SK-N-SH (cell line): Measurements from ENCODE around the gene SLC2A9. TPM values are rescaled to one million over a fixed set of nuclear protein-coding genes. Genes with fewer than 3 reads are reported as not detected.

Source experiments
- CTCF ChIA-PET: fragments of 300-600, 350-600 bp; formaldehyde crosslinking; extraction: SDS; loops from one replicate; lab custom pipeline; 2021; lab: Yijun Ruan, JAX
- POLR2A ChIA-PET: fragments of 350-600 bp; sonication (Branson Sonifier 250); formaldehyde crosslinking; extraction: SDS; loops from one replicate; lab custom pipeline; 2020; ENCODE audit warnings: antibody characterized with exemption, inconsistent platforms; lab: Yijun Ruan, JAX
- DNase-seq: peaks from one replicate; pipeline ENCODE4 v3.0.0; 2012
- H2AFZ ChIP-seq: fragments of 200-600 bp; sonication (generic); 2 replicates; pipeline ENCODE4 v1.8.1; 2016; ENCODE audit warnings: antibody characterized with exemption, mild to moderate bottlenecking, low read depth
- H3F3A ChIP-seq: fragments of 200-600 bp; sonication (generic); replicated peaks from 2 replicates; pipeline ENCODE3; 2016; ENCODE audit warnings: antibody characterized with exemption, mild to moderate bottlenecking; ENCODE audit not compliant: insufficient read depth
- H3K27ac ChIP-seq, 2 experiments: fragments of 200-500 bp in 1 of 2; fragments of 200-600 bp in 1 of 2; sonication (Bioruptor generic) in 1 of 2; sonication (generic), shearing (Covaris generic) in 1 of 2; 2 replicates each; pipeline versions ENCODE4 v1.5.1 to v1.6.1; 2014 to 2016; ENCODE audit warnings: low read depth in 2 of 2, inconsistent platforms in 1 of 2, low read length in 1 of 2, mild to moderate bottlenecking in 1 of 2, mixed read lengths in 1 of 2
- H3K27me3 ChIP-seq: fragments of 200-600 bp; sonication (generic), shearing (Covaris generic); 2 replicates; pipeline ENCODE4 v1.6.1; 2016; ENCODE audit warnings: mixed run types; ENCODE audit not compliant: insufficient read depth
- H3K36me3 ChIP-seq, 2 experiments: fragments of 200-500 bp in 1 of 2; fragments of 200-600 bp in 1 of 2; sonication (Bioruptor generic) in 1 of 2; sonication (generic) in 1 of 2; replicated peaks in 1 of 2; 2 replicates each; pipeline versions ENCODE3 to v1.5.1; 2014 to 2016; ENCODE audit warnings: low read length in 1 of 2, mild to moderate bottlenecking in 1 of 2; ENCODE audit not compliant: insufficient read depth in 2 of 2, control insufficient read depth in 1 of 2
- H3K4me1 ChIP-seq, 2 experiments: fragments of 200-500 bp in 1 of 2; fragments of 200-600 bp in 1 of 2; sonication (Bioruptor generic) in 1 of 2; sonication (generic), shearing (Covaris generic) in 1 of 2; 2 replicates each; pipeline versions ENCODE4 v1.5.1 to v1.6.1; 2014 to 2016; ENCODE audit warnings: low read depth in 1 of 2, low read length in 1 of 2, mixed run types in 1 of 2; ENCODE audit not compliant: insufficient read depth in 2 of 2, control insufficient read depth in 1 of 2
- H3K4me2 ChIP-seq: fragments of 200-600 bp; sonication (generic), shearing (Covaris generic); 2 replicates; pipeline ENCODE4 v1.6.1; 2017; ENCODE audit warnings: mixed run types
- H3K4me3 ChIP-seq, 2 experiments: fragments of 200-500 bp in 1 of 2; fragments of 200-600 bp in 1 of 2; sonication (Bioruptor generic) in 1 of 2; sonication (generic), shearing (Covaris generic) in 1 of 2; 2 replicates each; pipeline versions ENCODE4 v1.5.1 to v1.8.1; 2014 to 2016; ENCODE audit warnings: low read depth in 2 of 2, inconsistent platforms in 1 of 2, low read length in 1 of 2, mild to moderate bottlenecking in 1 of 2, mixed read lengths in 1 of 2, moderate library complexity in 1 of 2
- H3K79me2 ChIP-seq: fragments of 200-600 bp; sonication (generic); 2 replicates; pipeline ENCODE4 v1.8.1; 2017; ENCODE audit warnings: mild to moderate bottlenecking; ENCODE audit not compliant: insufficient read depth
- H3K9ac ChIP-seq: fragments of 200-600 bp; sonication (generic); 2 replicates; pipeline ENCODE4 v1.6.1; 2017; ENCODE audit warnings: mixed run types
- H3K9me2 ChIP-seq: fragments of 200-600 bp; sonication (generic); 2 replicates; pipeline ENCODE4 v1.6.1; 2017; ENCODE audit warnings: mixed run types
- H3K9me3 ChIP-seq: fragments of 200-600 bp; sonication (generic); 2 replicates; pipeline ENCODE4 v1.6.1; 2017; ENCODE audit warnings: mixed run types, mild to moderate bottlenecking, moderate library complexity
- H4K20me1 ChIP-seq: fragments of 200-600 bp; sonication (generic); 2 replicates; pipeline ENCODE4 v1.6.1; 2017; ENCODE audit warnings: mild to moderate bottlenecking, mixed run types; ENCODE audit not compliant: insufficient read depth
- CHD2 ChIP-seq: fragments of 150-350 bp; IDR thresholded peaks from 2 replicates; pipeline ENCODE4 v1.6.1; 2018; ENCODE audit warnings: low read length; ENCODE audit not compliant: partially characterized antibody
- ELF1 ChIP-seq: IDR thresholded peaks from 2 replicates; pipeline ENCODE4 v1.4.0; 2012
- GABPA ChIP-seq: IDR thresholded peaks from 2 replicates; pipeline ENCODE4 v1.4.0; 2012; ENCODE audit warnings: low read depth, mild to moderate bottlenecking
- GATA2 ChIP-seq: sonication (generic); formaldehyde crosslinking; IDR thresholded peaks from 2 replicates; pipeline ENCODE4 v1.5.0; 2020; ENCODE audit warnings: mild to moderate bottlenecking, missing genetic modification reagents
- IRF3 ChIP-seq: fragments of 150-350 bp; IDR thresholded peaks from 2 replicates; pipeline ENCODE4 v1.6.1; 2016; ENCODE audit warnings: mild to moderate bottlenecking, low read depth, low read length
- JUND ChIP-seq: IDR thresholded peaks from 2 replicates; pipeline ENCODE4 v1.4.0; 2012
- NRF1 ChIP-seq: IDR thresholded peaks from 2 replicates; pipeline ENCODE4 v1.6.1; 2012; ENCODE audit warnings: low read depth, mild to moderate bottlenecking, low read length
- POLR2AphosphoS5 ChIP-seq: IDR thresholded peaks from 2 replicates; pipeline ENCODE4 v1.6.1; 2012; ENCODE audit warnings: low read depth, low read length
- RAD21 ChIP-seq: IDR thresholded peaks from 2 replicates; pipeline ENCODE4 v1.6.1; 2012; ENCODE audit warnings: mild to moderate bottlenecking, low read length
- RXRA ChIP-seq: IDR thresholded peaks from 2 replicates; pipeline ENCODE4 v1.4.0; 2012; ENCODE audit warnings: low read depth, mild to moderate bottlenecking, borderline replicate concordance
- SIN3A ChIP-seq: IDR thresholded peaks from 2 replicates; pipeline ENCODE4 v1.6.1; 2012; ENCODE audit warnings: low read depth, mild to moderate bottlenecking, low read length, moderate library complexity, borderline replicate concordance
- SMC3 ChIP-seq: IDR thresholded peaks from 2 replicates; pipeline ENCODE4 v1.6.1; 2012; ENCODE audit warnings: low read depth, low read length, improper control_type of control experiment
- TAF1 ChIP-seq: IDR thresholded peaks from 2 replicates; pipeline ENCODE4 v1.6.1; 2012; ENCODE audit warnings: low read depth, mild to moderate bottlenecking, low read length, moderate library complexity, borderline replicate concordance
- TCF12 ChIP-seq: IDR thresholded peaks from 2 replicates; pipeline ENCODE4 v1.4.0; 2012
- TEAD4 ChIP-seq: IDR thresholded peaks from 2 replicates; pipeline ENCODE4 v1.4.0; 2012; ENCODE audit warnings: mild to moderate bottlenecking, borderline replicate concordance; ENCODE audit not compliant: insufficient read depth
- YY1 ChIP-seq: IDR thresholded peaks from 2 replicates; pipeline ENCODE4 v1.4.0; 2012; ENCODE audit warnings: low read depth, mild to moderate bottlenecking
- WGBS: methylation state at CpG from one replicate; pipeline ENCODE4 v1.1.6; 2017; ENCODE audit warnings: low lambda C conversion rate; 5-methylcytosine and 5-hydroxymethylcytosine counted together
- polyA plus RNA-seq, 3 experiments: library from polyadenylated mRNA; depleted of rRNA; stranded (reverse); fragments of >200 nt; gene quantifications; 2 replicates each; pipeline ENCODE4 v1.2.3, GENCODE V29; 2012
- TF ChIP-seq, protein P1 (sequence below): fragments of 200-600 bp; sonication (generic); IDR thresholded peaks from 2 replicates; pipeline ENCODE4 v1.6.1; 2017; ENCODE audit warnings: antibody characterized with exemption, mild to moderate bottlenecking, moderate library complexity

Gene SLC2A9
- polyA plus RNA-seq, 1 of the 3 experiments (the other 2 are of a cell fraction), result not detected

DNA sequence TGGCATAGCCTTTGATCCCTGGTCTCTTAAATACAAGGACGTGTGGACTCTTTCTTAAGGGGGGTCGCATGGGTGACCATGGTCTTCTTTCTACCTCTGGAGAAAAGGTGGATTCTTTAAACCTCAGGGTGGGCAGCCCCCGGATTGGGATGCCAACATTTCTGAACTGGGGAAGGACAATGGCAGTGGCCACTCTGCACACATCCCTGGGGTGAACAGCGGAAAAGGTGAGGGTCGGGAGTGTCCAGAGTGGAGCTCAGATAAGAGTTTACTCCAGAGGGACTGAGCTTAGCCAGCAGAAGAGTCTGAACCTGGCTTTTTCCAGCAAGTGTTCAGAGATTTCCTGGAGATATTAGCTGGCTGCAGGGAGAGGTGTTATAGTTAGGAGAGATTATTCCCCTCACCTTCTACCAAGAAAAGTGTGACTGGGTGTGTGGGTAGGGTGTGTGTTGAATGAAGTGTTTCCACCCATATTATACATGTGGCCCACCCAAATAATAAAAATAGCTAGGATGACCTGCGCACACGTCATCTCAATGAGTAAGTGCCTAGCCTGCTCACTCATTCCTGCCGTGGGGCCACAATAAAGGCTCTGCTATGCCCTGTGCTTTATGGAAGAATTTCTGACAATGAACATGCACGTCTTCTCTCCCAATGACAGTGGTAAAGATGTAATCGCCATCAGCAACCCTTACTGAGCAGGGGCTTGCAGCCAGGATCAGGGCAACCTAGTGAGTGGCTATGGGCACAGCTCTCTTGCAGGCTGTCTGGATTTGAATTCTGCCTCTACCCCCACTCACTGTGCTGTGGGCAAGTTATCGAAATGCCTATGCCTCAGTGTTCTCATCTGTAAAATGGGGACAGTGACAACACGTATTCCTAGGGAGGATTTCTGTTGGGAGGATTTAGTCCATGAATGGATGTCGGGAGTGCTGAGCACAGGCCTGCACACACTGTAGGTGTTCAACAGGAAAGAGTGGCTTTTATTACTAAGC is 76.6 kb downstream of the SLC2A9 start:
- ChIA-PET CTCF (no interaction called here), POLR2A (no interaction called here)
- DNase-seq, result no peak
- Histone ChIP-seq H3K9ac (no peak overlapping the region), H3K4me3 (no peak overlapping the region), H3K9me3 (no peaks in the 10 kb centered on the region), H3K4me1 (no peaks in the 10 kb centered on the region), H2AFZ (no peak overlapping the region), H4K20me1 (no peaks in the 10 kb centered on the region), H3K4me2 (no peak overlapping the region), H3K79me2 (no peaks in the 10 kb centered on the region), H3K27me3 (no peaks in the 10 kb centered on the region), H3K36me3 (no peaks in the 10 kb centered on the region), H3K9me2 (no peaks in the 10 kb centered on the region), H3K27ac (no peak overlapping the region), H3F3A (no peaks in the 10 kb centered on the region)
- WGBS, result 37% methylated on average over 13 of the region's 13 CpGs
- TF ChIP-seq SMC3 (no peak), CHD2 (no peak)

GRCh38 chr4:9943761-9944160 is 77.5 kb downstream of the SLC2A9 start:
- no peaks in the 10 kb centered on the region for H3K4me1 ChIP-seq
- no peak overlapping the region for H3K4me2 ChIP-seq
- TF ChIP-seq TAF1 (no peak), RXRA (no peak), NRF1 (no peak), GATA2 (CRISPR knock-in tag) (no peak), POLR2AphosphoS5 (no peak), SIN3A (no peak), ELF1 (no peak), RAD21 (no peak), JUND (no peak), SMC3 (no peak), YY1 (no peak), TCF12 (no peak), TEAD4 (no peak), IRF3 (no peak), GABPA (no peak)
- TF ChIP-seq, protein P1, sequence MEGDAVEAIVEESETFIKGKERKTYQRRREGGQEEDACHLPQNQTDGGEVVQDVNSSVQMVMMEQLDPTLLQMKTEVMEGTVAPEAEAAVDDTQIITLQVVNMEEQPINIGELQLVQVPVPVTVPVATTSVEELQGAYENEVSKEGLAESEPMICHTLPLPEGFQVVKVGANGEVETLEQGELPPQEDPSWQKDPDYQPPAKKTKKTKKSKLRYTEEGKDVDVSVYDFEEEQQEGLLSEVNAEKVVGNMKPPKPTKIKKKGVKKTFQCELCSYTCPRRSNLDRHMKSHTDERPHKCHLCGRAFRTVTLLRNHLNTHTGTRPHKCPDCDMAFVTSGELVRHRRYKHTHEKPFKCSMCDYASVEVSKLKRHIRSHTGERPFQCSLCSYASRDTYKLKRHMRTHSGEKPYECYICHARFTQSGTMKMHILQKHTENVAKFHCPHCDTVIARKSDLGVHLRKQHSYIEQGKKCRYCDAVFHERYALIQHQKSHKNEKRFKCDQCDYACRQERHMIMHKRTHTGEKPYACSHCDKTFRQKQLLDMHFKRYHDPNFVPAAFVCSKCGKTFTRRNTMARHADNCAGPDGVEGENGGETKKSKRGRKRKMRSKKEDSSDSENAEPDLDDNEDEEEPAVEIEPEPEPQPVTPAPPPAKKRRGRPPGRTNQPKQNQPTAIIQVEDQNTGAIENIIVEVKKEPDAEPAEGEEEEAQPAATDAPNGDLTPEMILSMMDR, result no peak
- TF ChIP-seq, all 33 proteins: peak for 0
- ChIA-PET CTCF (interaction anchor here (2.5 kb wide), 1 partner anchor 71 kb away, joined by 7 read pairs; no protein-coding TSS in a partner anchor), POLR2A (no interaction called here)
- no peaks in the 10 kb centered on the region for H3K36me3 ChIP-seq
- H3K27me3 ChIP-seq, result no peaks in the 10 kb centered on the region
- no peaks in the 10 kb centered on the region for H3K79me2 ChIP-seq
- no peak for DNase-seq
- no peaks in the 10 kb centered on the region for H3F3A ChIP-seq
- H3K9ac ChIP-seq, result no peak overlapping the region
- H4K20me1 ChIP-seq, result no peaks in the 10 kb centered on the region
- H3K27ac ChIP-seq, result no peak overlapping the region
- no peak overlapping the region for H2AFZ ChIP-seq
- H3K9me3 ChIP-seq, result no peaks in the 10 kb centered on the region
- WGBS, result 51% methylated on average over 7 of the region's 9 CpGs
- no peak overlapping the region for H3K4me3 ChIP-seq
- no peaks in the 10 kb centered on the region for H3K9me2 ChIP-seq
